Measurements from ENCODE around the gene SRC.

Gene SRC

GRCh38 chr20:37359836-37360235 is 13.9 kb downstream of the SRC start:
- H3K27me3 ChIP-seq (ENCODE audit: insufficient read depth, poor library complexity, severe bottlenecking), result no peaks in the 10 kb centered on the region
- no peak for DNase-seq (ENCODE audit: low read depth in 1 of 2, low spot score in 1 of 2)
- H3K27ac ChIP-seq (replicated peaks), result no peak overlapping the region
- no peak for TF ChIP-seq REST (IDR thresholded peaks at IDR 0.05; ENCODE audit: insufficient replicate concordance, low read depth)
- TF ChIP-seq SPI1 (IDR thresholded peaks at IDR 0.05; ENCODE audit: borderline replicate concordance, low read depth), result no peak
- no peak for TF ChIP-seq CTCF (IDR thresholded peaks at IDR 0.05; ENCODE audit: insufficient read depth, low read length)
- no peak for TF ChIP-seq GABPA (IDR thresholded peaks at IDR 0.05; ENCODE audit: low read depth)
- TF ChIP-seq POLR2AphosphoS5 (IDR thresholded peaks at IDR 0.05; ENCODE audit: low read depth), result no peak
- H3K4me3 ChIP-seq (replicated peaks; ENCODE audit: insufficient read depth, low read length), result no peak overlapping the region

- DNase-seq (ENCODE audit: low read depth in 1 of 2, low spot score in 1 of 2), result no peak
- H3K27ac ChIP-seq (replicated peaks), result no peak overlapping the region
- TF ChIP-seq POLR2AphosphoS5 (IDR thresholded peaks at IDR 0.05; ENCODE audit: low read depth), result no peak
- H3K27me3 ChIP-seq (ENCODE audit: insufficient read depth, poor library complexity, severe bottlenecking), result no peaks in the 10 kb centered on the region
- H3K4me3 ChIP-seq (replicated peaks; ENCODE audit: insufficient read depth, low read length), result no peak overlapping the region
Observed at GRCh38 chr20:37360391-37361115, 14.6 kb downstream of the SRC start.

GRCh38 chr20:37361336-37361735 is 15.4 kb downstream of the SRC start:
- DNase-seq (ENCODE audit: low read depth in 1 of 2, low spot score in 1 of 2), result no peak
- Histone ChIP-seq H3K27me3 (ENCODE audit: insufficient read depth, poor library complexity, severe bottlenecking) (no peaks in the 10 kb centered on the region), H3K4me3 (replicated peaks; ENCODE audit: insufficient read depth, low read length) (no peak overlapping the region), H3K27ac (replicated peaks) (no peak overlapping the region)
- TF ChIP-seq REST (IDR thresholded peaks at IDR 0.05; ENCODE audit: insufficient replicate concordance, low read depth) (no peak), POLR2AphosphoS5 (IDR thresholded peaks at IDR 0.05; ENCODE audit: low read depth) (no peak), CTCF (IDR thresholded peaks at IDR 0.05; ENCODE audit: insufficient read depth, low read length) (no peak), SPI1 (IDR thresholded peaks at IDR 0.05; ENCODE audit: borderline replicate concordance, low read depth) (no peak), GABPA (IDR thresholded peaks at IDR 0.05; ENCODE audit: low read depth) (no peak)

- Histone ChIP-seq H3K27me3 (ENCODE audit: insufficient read depth, poor library complexity, severe bottlenecking) (no peaks in the 10 kb centered on the region), H3K4me3 (replicated peaks; ENCODE audit: insufficient read depth, low read length) (no peak overlapping the region), H3K27ac (replicated peaks) (no peak overlapping the region)
- TF ChIP-seq GABPA (IDR thresholded peaks at IDR 0.05; ENCODE audit: low read depth), result no peak
- no peak for TF ChIP-seq SPI1 (IDR thresholded peaks at IDR 0.05; ENCODE audit: borderline replicate concordance, low read depth)
- TF ChIP-seq POLR2AphosphoS5 (IDR thresholded peaks at IDR 0.05; ENCODE audit: low read depth), result no peak
- TF ChIP-seq CTCF (IDR thresholded peaks at IDR 0.05; ENCODE audit: insufficient read depth, low read length), result no peak
- TF ChIP-seq REST (IDR thresholded peaks at IDR 0.05; ENCODE audit: insufficient replicate concordance, low read depth), result no peak
- no peak for DNase-seq (ENCODE audit: low read depth in 1 of 2, low spot score in 1 of 2)
Observed at GRCh38 chr20:37362231-37362792, 16.4 kb downstream of the SRC start.

Measured in HL-60 (cell line).